Skeletal muscle tissue (tissue), 4 donors: ENCODE data around the gene CIRBP. TPM values are rescaled to one million over a fixed set of nuclear protein-coding genes. Genes with fewer than 3 reads are reported as not detected.

Source experiments
- H3K27ac ChIP-seq: one replicate; pipeline ENCODE4 v1.7.0; 2013; ENCODE audit warnings: mild to moderate bottlenecking, low read depth, low read length, inconsistent platforms
- H3K27me3 ChIP-seq, 3 donors: one replicate each; pipeline ENCODE4 v1.7.0; 2013; ENCODE audit warnings: low read length in 3 of 3; ENCODE audit not compliant: control insufficient read depth in 3 of 3, insufficient read depth in 3 of 3
- H3K36me3 ChIP-seq, 3 donors: one replicate each; pipeline ENCODE4 v1.7.0; 2013; ENCODE audit warnings: low read length in 3 of 3; ENCODE audit not compliant: control insufficient read depth in 3 of 3, insufficient read depth in 3 of 3
- H3K4me1 ChIP-seq, 3 donors: one replicate each; pipeline ENCODE4 v1.7.0; 2013; ENCODE audit warnings: low read length in 3 of 3, mild to moderate bottlenecking in 3 of 3; ENCODE audit not compliant: control insufficient read depth in 3 of 3, insufficient read depth in 3 of 3
- H3K4me3 ChIP-seq, 3 donors: one replicate each; pipeline ENCODE4 v1.7.0; 2013; ENCODE audit warnings: low read length in 3 of 3
- H3K9ac ChIP-seq, 3 donors: one replicate each; pipeline ENCODE4 v1.7.0; 2013; ENCODE audit warnings: low read length in 3 of 3, mild to moderate bottlenecking in 3 of 3, moderate library complexity in 2 of 3, low read depth in 1 of 3
- H3K9me3 ChIP-seq, 3 donors: one replicate each; pipeline ENCODE4 v1.7.0; 2013; ENCODE audit warnings: low read length in 3 of 3; ENCODE audit not compliant: control insufficient read depth in 3 of 3
- total RNA-seq: library from RNA; depleted of rRNA; stranded (reverse); fragments of >200 nt; gene quantifications from one replicate; pipeline ENCODE4 v1.2.3, GENCODE V29; 2014
- donor health status: Osteomylitis.

The CIRBP gene
- total RNA-seq, 1 donor from 2014 or later, result 413 TPM

GRCh38 chr19:1262623-1263123 lies 6.5 kb upstream of the CIRBP start:
- Histone ChIP-seq H3K9ac (peak overlapping the region in 2 of 3 donors; percentile 83 to 86), H3K4me3 (no peak overlapping the region), H3K4me1 (peaks cover 55 to 64% (median 61%) of the 10 kb centered on the region in 3 donors), H3K36me3 (peaks cover 0 to 1% (median 0%) of the 10 kb centered on the region in 3 donors), H3K27ac (peak overlapping the region; percentile 89), H3K27me3 (no peaks in the 10 kb centered on the region), H3K9me3 (no peaks in the 10 kb centered on the region)

- peak overlapping the region; percentile 89 for H3K27ac ChIP-seq
- no peak overlapping the region for H3K4me3 ChIP-seq
- peak overlapping the region in 1 of 3 donors; percentile 86 for H3K9ac ChIP-seq
- H3K27me3 ChIP-seq, result no peaks in the 10 kb centered on the region
- H3K36me3 ChIP-seq, result no peaks in the 10 kb centered on the region
- peaks cover 56 to 68% (median 62%) of the 10 kb centered on the region in 3 donors for H3K4me1 ChIP-seq
- no peaks in the 10 kb centered on the region for H3K9me3 ChIP-seq
Measured at GRCh38 chr19:1263188-1263587, 5.9 kb upstream of the CIRBP start.

GRCh38 chr19:1264801-1265614 lies 4.1 kb upstream of the CIRBP start:
- no peaks in the 10 kb centered on the region for H3K9me3 ChIP-seq
- peaks cover 0 to under 1% (median 0%) of the 10 kb centered on the region in 3 donors for H3K36me3 ChIP-seq
- H3K4me1 ChIP-seq, result peaks cover 52 to 73% (median 61%) of the 10 kb centered on the region in 3 donors
- H3K27ac ChIP-seq, result peak overlapping the region; percentile 51
- H3K4me3 ChIP-seq, result peak overlapping the region in 1 of 3 donors; percentile 29
- H3K27me3 ChIP-seq, result no peaks in the 10 kb centered on the region
- peak overlapping the region in 2 of 3 donors; percentile 33 to 62 for H3K9ac ChIP-seq

GRCh38 chr19:1265615-1266128 lies 3.5 kb upstream of the CIRBP start:
- no peaks in the 10 kb centered on the region for H3K27me3 ChIP-seq
- peak overlapping the region; percentile 57 to 70 (median 57) for H3K9ac ChIP-seq
- H3K36me3 ChIP-seq, result peaks cover under 1 to 4% (median under 1%) of the 10 kb centered on the region in 3 donors
- peaks cover 52 to 73% (median 61%) of the 10 kb centered on the region in 3 donors for H3K4me1 ChIP-seq
- peak overlapping the region; percentile 30 to 65 (median 51) for H3K4me3 ChIP-seq
- no peaks in the 10 kb centered on the region for H3K9me3 ChIP-seq
- H3K27ac ChIP-seq, result peak overlapping the region; percentile 75

- Histone ChIP-seq H3K36me3 (peaks cover 7 to 10% (median 7%) of the 10 kb centered on the region in 3 donors), H3K4me3 (peak overlapping the region; percentile 30 to 65 (median 51)), H3K9ac (peak overlapping the region; percentile 57 to 70 (median 59)), H3K27ac (peak overlapping the region; percentile 75), H3K9me3 (no peaks in the 10 kb centered on the region), H3K27me3 (no peaks in the 10 kb centered on the region), H3K4me1 (peaks cover 56 to 76% (median 64%) of the 10 kb centered on the region in 3 donors)
Measured at GRCh38 chr19:1266129-1266915, 2.8 kb upstream of the CIRBP start.

GRCh38 chr19:1266916-1267476 lies 2.1 kb upstream of the CIRBP start:
- no peaks in the 10 kb centered on the region for H3K9me3 ChIP-seq

GRCh38 chr19:1267477-1268225 lies 1.5 kb upstream of the CIRBP start:
- Histone ChIP-seq H3K27me3 (no peaks in the 10 kb centered on the region), H3K4me1 (peaks cover 56 to 76% (median 64%) of the 10 kb centered on the region in 3 donors), H3K9ac (peak overlapping the region in 2 of 3 donors; percentile 78 to 84), H3K9me3 (no peaks in the 10 kb centered on the region), H3K4me3 (peak overlapping the region in 2 of 3 donors; percentile 51 to 58), H3K27ac (peak overlapping the region; percentile 91), H3K36me3 (peaks cover 17 to 21% (median 20%) of the 10 kb centered on the region in 3 donors)

More at GRCh38 chr19:1266916-1267476, 2.1 kb upstream of the CIRBP start:
- Histone ChIP-seq H3K9ac (peak overlapping the region in 2 of 3 donors; percentile 70 to 78), H3K27ac (peak overlapping the region; percentile 75), H3K4me1 (peaks cover 56 to 76% (median 64%) of the 10 kb centered on the region in 3 donors), H3K36me3 (peaks cover 13 to 17% (median 14%) of the 10 kb centered on the region in 3 donors), H3K4me3 (peak overlapping the region in 2 of 3 donors; percentile 51 to 58), H3K27me3 (no peaks in the 10 kb centered on the region)

- H3K4me1 ChIP-seq, result peaks cover 62 to 79% (median 70%) of the 10 kb centered on the region in 3 donors
- H3K9ac ChIP-seq, result peak overlapping the region; percentile 75 to 84 (median 78)
- H3K36me3 ChIP-seq, result peaks cover 25 to 29% (median 28%) of the 10 kb centered on the region in 3 donors
- peak overlapping the region; percentile 91 for H3K27ac ChIP-seq
- no peaks in the 10 kb centered on the region for H3K9me3 ChIP-seq
- peak overlapping the region; percentile 49 to 61 (median 59) for H3K4me3 ChIP-seq
- no peaks in the 10 kb centered on the region for H3K27me3 ChIP-seq
Measured at GRCh38 chr19:1268226-1269064, 687 bp upstream of the CIRBP start.
